ENCODE data around the gene RASAL1. TPM values are rescaled to one million over a fixed set of nuclear protein-coding genes. Genes with fewer than 3 reads are reported as not detected.

RASAL1 gene
- total and polyA plus RNA-seq, 2 donors (not counting 1 experiment from before 2014, with no cell fraction given): 0.10 to 11.0 TPM

GRCh38 chr12:113137861-113138783 is 2.6 kb upstream of the RASAL1 start:
- ATAC-seq (ENCODE audit: low read depth): no peak
- H3K27me3 ChIP-seq (replicated peaks in 1 of 4; ENCODE audit: control extremely low read depth in 1 of 4, control insufficient read depth in 3 of 4, insufficient read depth in 4 of 4, low read length in 3 of 4): peaks cover 0 to 21% (median 6%) of the 10 kb centered on the region in 4 experiments
- H3K36me3 ChIP-seq (replicated peaks in 1 of 2; ENCODE audit: control extremely low read depth in 1 of 2, control insufficient read depth in 1 of 2, extremely low read depth in 1 of 2, insufficient read depth in 2 of 2, low read length in 1 of 2): no peaks in the 10 kb centered on the region
- peaks cover 27 to 38% of the 10 kb centered on the region in 2 donors for H3K4me1 ChIP-seq (ENCODE audit: control insufficient read depth in 2 of 2, insufficient read depth in 2 of 2, low read length in 2 of 2)
- TF ChIP-seq CTCF (IDR thresholded peaks at IDR 0.05) (no peak), EZH2 (IDR thresholded peaks at IDR 0.05; ENCODE audit: borderline replicate concordance, insufficient read depth, low read depth, low read length, poor library complexity, severe bottlenecking) (no peak)
- intact Hi-C loops (cut with micrococcal nuclease): no loop called here
- no peaks in the 10 kb centered on the region for H3K9me3 ChIP-seq (ENCODE audit: control extremely low read depth in 1 of 3, control insufficient read depth in 2 of 3, insufficient read depth in 1 of 3, low read length in 2 of 3)
- H3K4me3 Mint-ChIP-seq: no peak overlapping the region
- no peak overlapping the region for H3K4me2 ChIP-seq (replicated peaks; ENCODE audit: low read depth, low read length, poor library complexity, severe bottlenecking)
- H3K4me1 Mint-ChIP-seq: peaks cover 32% of the 10 kb centered on the region
- no peaks in the 10 kb centered on the region for H4K20me1 ChIP-seq (ENCODE audit: control insufficient read depth, insufficient read depth, low read length, poor library complexity, severe bottlenecking)
- WGBS (ENCODE audit: insufficient coverage): 69% methylated on average over 9 of the region's 12 CpGs
- no peak for DNase-seq
- CTCF ChIA-PET: interaction anchor here (0.8 to 2.0 kb wide), 4 partner anchors 15 to 146 kb away, joined by 3 to 5 read pairs (median 4); no protein-coding TSS in a partner anchor
- no peak overlapping the region for H3K27ac Mint-ChIP-seq
- no peak overlapping the region for H3K27ac ChIP-seq (ENCODE audit: low read length in 2 of 2)
- no peaks in the 10 kb centered on the region for H3K9me3 Mint-ChIP-seq (ENCODE audit: insufficient read depth)
- H3K27me3 Mint-ChIP-seq: peaks cover 6% of the 10 kb centered on the region
- POLR2A ChIA-PET: no interaction called here
- no peak overlapping the region for H2AFZ ChIP-seq (ENCODE audit: insufficient read depth, low read depth, low read length, poor library complexity, severe bottlenecking)
- no peak overlapping the region for H3K4me3 ChIP-seq (ENCODE audit: control extremely low read depth in 1 of 5, extremely low read depth in 1 of 5, insufficient read depth in 1 of 5, low read depth in 2 of 5, low read length in 4 of 5)
- no peak overlapping the region for H3K9ac ChIP-seq (ENCODE audit: low read length)
- H3K79me2 ChIP-seq (ENCODE audit: control insufficient read depth, insufficient read depth, low read length): no peaks in the 10 kb centered on the region

- Mint-ChIP-seq H3K4me1 (peaks cover 21% of the 10 kb centered on the region), H3K27ac (no peak overlapping the region), H3K27me3 (peaks cover 6% of the 10 kb centered on the region), H3K4me3 (peak overlapping the region; percentile 84), H3K9me3 (ENCODE audit: insufficient read depth) (no peaks in the 10 kb centered on the region)
- H3K27ac ChIP-seq (ENCODE audit: low read length in 2 of 2): no peak overlapping the region
- H3K4me1 ChIP-seq (ENCODE audit: control insufficient read depth in 2 of 2, insufficient read depth in 2 of 2, low read length in 2 of 2): peaks cover 18 to 27% of the 10 kb centered on the region in 2 donors
- DNase-seq (peak; percentile 1), ATAC-seq (ENCODE audit: low read depth) (no peak)
- POLR2A ChIA-PET: no interaction called here
- CTCF ChIA-PET: interaction anchor here (1.2 kb wide), 1 partner anchor 17 kb away, joined by 3 read pairs; no protein-coding TSS in a partner anchor
- intact Hi-C loops (cut with micrococcal nuclease): no loop called here
- no peaks in the 10 kb centered on the region for H3K9me3 ChIP-seq (ENCODE audit: control extremely low read depth in 1 of 3, control insufficient read depth in 2 of 3, insufficient read depth in 1 of 3, low read length in 2 of 3)
- no peaks in the 10 kb centered on the region for H3K79me2 ChIP-seq (ENCODE audit: control insufficient read depth, insufficient read depth, low read length)
- peaks cover 0 to 21% (median 6%) of the 10 kb centered on the region in 4 experiments for H3K27me3 ChIP-seq (replicated peaks in 1 of 4; ENCODE audit: control extremely low read depth in 1 of 4, control insufficient read depth in 3 of 4, insufficient read depth in 4 of 4, low read length in 3 of 4)
- WGBS (ENCODE audit: insufficient coverage): 95% methylated on average over 5 of the region's 6 CpGs
- H2AFZ ChIP-seq (ENCODE audit: insufficient read depth, low read depth, low read length, poor library complexity, severe bottlenecking): no peak overlapping the region
- no peak overlapping the region for H3K4me3 ChIP-seq (ENCODE audit: control extremely low read depth in 1 of 5, extremely low read depth in 1 of 5, insufficient read depth in 1 of 5, low read depth in 2 of 5, low read length in 4 of 5)
- H3K9ac ChIP-seq (ENCODE audit: low read length): no peak overlapping the region
- H4K20me1 ChIP-seq (ENCODE audit: control insufficient read depth, insufficient read depth, low read length, poor library complexity, severe bottlenecking): no peaks in the 10 kb centered on the region
- no peak for TF ChIP-seq EZH2 (IDR thresholded peaks at IDR 0.05; ENCODE audit: borderline replicate concordance, insufficient read depth, low read depth, low read length, poor library complexity, severe bottlenecking)
- TF ChIP-seq CTCF (IDR thresholded peaks at IDR 0.05): no peak
- H3K4me2 ChIP-seq (replicated peaks; ENCODE audit: low read depth, low read length, poor library complexity, severe bottlenecking): no peak overlapping the region
- H3K36me3 ChIP-seq (replicated peaks in 1 of 2; ENCODE audit: control extremely low read depth in 1 of 2, control insufficient read depth in 1 of 2, extremely low read depth in 1 of 2, insufficient read depth in 2 of 2, low read length in 1 of 2): no peaks in the 10 kb centered on the region
These were observed 1.5 kb upstream of the RASAL1 start for GRCh38 chr12:113136990-113137511.
